Panc1 (cell line): ENCODE data around the gene ADAMTS16. TPM values are rescaled to one million over a fixed set of nuclear protein-coding genes. Genes with fewer than 3 reads are reported as not detected.

ENCODE experiments used
- ATAC-seq: fragments of 200-7000 bp; cut with Tn5 transposase; 2 replicates; pipeline ENCODE4 v1.9.1; 2020; ENCODE audit warnings: mild to moderate bottlenecking, moderate library complexity
- BruUV-seq: library from RNA; stranded (reverse); fragments of 400-500 nt; replicated peaks from 2 replicates; lab custom pipeline; 2021; lab: Mats Ljungman, UMichigan
- CTCF ChIA-PET: fragments of 300-600 bp; sonication (Branson Sonifier 250); formaldehyde crosslinking; loops from one replicate; lab custom pipeline; 2022; ENCODE audit warnings: antibody characterized with exemption; lab: Charles Lee
- POLR2A ChIA-PET: fragments of 300-600 bp; sonication (Branson Sonifier 250); formaldehyde crosslinking; loops from one replicate; lab custom pipeline; 2022; ENCODE audit warnings: antibody characterized with exemption; lab: Charles Lee
- DNase-seq: peaks from one replicate; pipeline ENCODE4 v3.0.0-alpha.2; 2010; ENCODE audit warnings: low read depth, low spot score
- H3K27ac ChIP-seq: 2 replicates; pipeline ENCODE4 v1.5.1; 2011; ENCODE audit warnings: mild to moderate bottlenecking, low read length, inconsistent platforms
- H3K27me3 ChIP-seq: fragments of 200-500 bp; sonication (Bioruptor generic); 2 replicates; pipeline ENCODE4 v1.6.0; 2014; ENCODE audit warnings: low read length, inconsistent platforms; ENCODE audit not compliant: control insufficient read depth, insufficient read depth
- H3K36me3 ChIP-seq: fragments of 200-500 bp; sonication (Bioruptor generic); 2 replicates; pipeline ENCODE4 v1.5.1; 2014; ENCODE audit warnings: inconsistent platforms, mild to moderate bottlenecking, low read length, moderate library complexity; ENCODE audit not compliant: control insufficient read depth, insufficient read depth
- H3K4me1 ChIP-seq: 2 replicates; pipeline ENCODE4 v1.5.1; 2011; ENCODE audit warnings: inconsistent platforms, mild to moderate bottlenecking, low read length, moderate library complexity; ENCODE audit not compliant: control insufficient read depth, insufficient read depth
- H3K4me3 ChIP-seq, 2 experiments: 2 replicates each; pipeline ENCODE4 v1.5.1; 2011 to 2012; ENCODE audit warnings: low read depth in 2 of 2, low read length in 2 of 2, mild to moderate bottlenecking in 2 of 2, inconsistent platforms in 1 of 2, moderate library complexity in 1 of 2
- H3K9me3 ChIP-seq: fragments of 200-500 bp; sonication (Bioruptor generic); 2 replicates; pipeline ENCODE4 v1.5.1; 2014; ENCODE audit warnings: low read depth, mild to moderate bottlenecking, inconsistent platforms, low read length, moderate library complexity; ENCODE audit not compliant: control insufficient read depth, insufficient read depth
- CTCF ChIP-seq: fragments of 450-650 bp; IDR thresholded peaks from 2 replicates; pipeline ENCODE4 v1.5.1; 2017; ENCODE audit warnings: mild to moderate bottlenecking
- POLR2AphosphoS5 ChIP-seq: IDR thresholded peaks from 2 replicates; pipeline ENCODE4 v1.6.1; 2012; ENCODE audit warnings: mild to moderate bottlenecking, low read depth, low read length, moderate library complexity
- REST ChIP-seq, 2 experiments: IDR thresholded peaks; 2 replicates each; pipeline ENCODE4 v1.6.1; 2011 to 2012; ENCODE audit warnings: low read depth in 2 of 2, control low read depth in 1 of 2, low read length in 1 of 2, mild to moderate bottlenecking in 1 of 2, moderate library complexity in 1 of 2; ENCODE audit not compliant: insufficient read depth in 1 of 2
- SIN3A ChIP-seq: IDR thresholded peaks from 2 replicates; pipeline ENCODE4 v1.6.1; 2012; ENCODE audit warnings: low read depth, mild to moderate bottlenecking, low read length, moderate library complexity, borderline replicate concordance; ENCODE audit not compliant: insufficient read depth
- TCF7L2 ChIP-seq: IDR thresholded peaks from 2 replicates; pipeline ENCODE4 v1.6.1; 2011; ENCODE audit warnings: mild to moderate bottlenecking, low read depth, low read length, inconsistent platforms
- in situ Hi-C: cut with HindIII; loops from 2 replicates; pipeline ENCODE4 v1.10.0; 2016; ENCODE audit warnings: low sequenced_read_pairs, low pct_unique_long_range_greater_than_20kb
- intact Hi-C: fragments of 100-400 bp; cut with micrococcal nuclease; formaldehyde crosslinking; loops from one replicate; pipeline ENCODE4 v1.10.0; 2022; ENCODE audit not compliant: unreplicated experiment
- total RNA-seq: library from RNA; stranded (reverse); gene quantifications from one replicate; pipeline ENCODE4 v1.2.1, GENCODE V29; 2021; ENCODE audit not compliant: unreplicated experiment

ADAMTS16 gene
- total RNA-seq, 1 experiment from 2014 or later: 0.54 TPM

GRCh38 chr5:5178580-5178979, 38.5 kb downstream of the ADAMTS16 start:
- Histone ChIP-seq H3K9me3 (no peaks in the 10 kb centered on the region), H3K4me1 (no peaks in the 10 kb centered on the region), H3K36me3 (no peaks in the 10 kb centered on the region), H3K4me3 (no peak overlapping the region), H3K27ac (no peak overlapping the region), H3K27me3 (no peaks in the 10 kb centered on the region)
- no peak for ATAC-seq
- CTCF ChIA-PET: no interaction called here
- TF ChIP-seq CTCF (no peak), POLR2AphosphoS5 (no peak), TCF7L2 (no peak), REST (IDR thresholded peaks at IDR 0.05; ENCODE audit: insufficient read depth in 1 of 2, low read depth in 2 of 2, low read length in 1 of 2) (no peak), SIN3A (no peak)
- in situ Hi-C loops (no loop called here), intact Hi-C loops (no loop called here)
- DNase-seq: no peak
- POLR2A ChIA-PET: interaction anchor here (0.7 kb wide), 1 partner anchor 242 kb away, joined by 6 read pairs; no protein-coding TSS in a partner anchor
- no TSS peak for BruUV-seq

GRCh38 chr5:5179079-5179478, 38.9 kb downstream of the ADAMTS16 start:
- Histone ChIP-seq H3K4me1 (no peaks in the 10 kb centered on the region), H3K9me3 (no peaks in the 10 kb centered on the region), H3K27ac (no peak overlapping the region), H3K4me3 (no peak overlapping the region), H3K27me3 (no peaks in the 10 kb centered on the region), H3K36me3 (no peaks in the 10 kb centered on the region)
- ChIA-PET POLR2A (no interaction called here), CTCF (no interaction called here)
- intact Hi-C loops: no loop called here
- TF ChIP-seq CTCF (no peak), REST (IDR thresholded peaks at IDR 0.05; ENCODE audit: insufficient read depth in 1 of 2, low read depth in 2 of 2, low read length in 1 of 2) (no peak), SIN3A (no peak)
- in situ Hi-C loops: no loop called here
- DNase-seq (no peak), ATAC-seq (no peak)
- no TSS peak for BruUV-seq
